Measurements from ENCODE around the gene RNF141. TPM values are rescaled to one million over a fixed set of nuclear protein-coding genes. Genes with fewer than 3 reads are reported as not detected.

RNF141 gene
- total RNA-seq, 1 donor from 2014 or later = 50.0 TPM

GRCh38 chr11:10478574-10479550 lies 62.1 kb downstream of the RNF141 start:
- Histone ChIP-seq H3K27me3 (no peaks in the 10 kb centered on the region), H3K9me3 (no peaks in the 10 kb centered on the region), H3K4me1 (no peaks in the 10 kb centered on the region), H3K36me3 (no peaks in the 10 kb centered on the region), H3K27ac (no peak overlapping the region), H3K4me3 (no peak overlapping the region)
- TF ChIP-seq, protein P1, sequence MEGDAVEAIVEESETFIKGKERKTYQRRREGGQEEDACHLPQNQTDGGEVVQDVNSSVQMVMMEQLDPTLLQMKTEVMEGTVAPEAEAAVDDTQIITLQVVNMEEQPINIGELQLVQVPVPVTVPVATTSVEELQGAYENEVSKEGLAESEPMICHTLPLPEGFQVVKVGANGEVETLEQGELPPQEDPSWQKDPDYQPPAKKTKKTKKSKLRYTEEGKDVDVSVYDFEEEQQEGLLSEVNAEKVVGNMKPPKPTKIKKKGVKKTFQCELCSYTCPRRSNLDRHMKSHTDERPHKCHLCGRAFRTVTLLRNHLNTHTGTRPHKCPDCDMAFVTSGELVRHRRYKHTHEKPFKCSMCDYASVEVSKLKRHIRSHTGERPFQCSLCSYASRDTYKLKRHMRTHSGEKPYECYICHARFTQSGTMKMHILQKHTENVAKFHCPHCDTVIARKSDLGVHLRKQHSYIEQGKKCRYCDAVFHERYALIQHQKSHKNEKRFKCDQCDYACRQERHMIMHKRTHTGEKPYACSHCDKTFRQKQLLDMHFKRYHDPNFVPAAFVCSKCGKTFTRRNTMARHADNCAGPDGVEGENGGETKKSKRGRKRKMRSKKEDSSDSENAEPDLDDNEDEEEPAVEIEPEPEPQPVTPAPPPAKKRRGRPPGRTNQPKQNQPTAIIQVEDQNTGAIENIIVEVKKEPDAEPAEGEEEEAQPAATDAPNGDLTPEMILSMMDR (IDR thresholded peaks at IDR 0.05) = no peak
- intact Hi-C loops (cut with DNase I) = no loop called here
- DNase-seq = no peak
- no peak for ATAC-seq

DNA sequence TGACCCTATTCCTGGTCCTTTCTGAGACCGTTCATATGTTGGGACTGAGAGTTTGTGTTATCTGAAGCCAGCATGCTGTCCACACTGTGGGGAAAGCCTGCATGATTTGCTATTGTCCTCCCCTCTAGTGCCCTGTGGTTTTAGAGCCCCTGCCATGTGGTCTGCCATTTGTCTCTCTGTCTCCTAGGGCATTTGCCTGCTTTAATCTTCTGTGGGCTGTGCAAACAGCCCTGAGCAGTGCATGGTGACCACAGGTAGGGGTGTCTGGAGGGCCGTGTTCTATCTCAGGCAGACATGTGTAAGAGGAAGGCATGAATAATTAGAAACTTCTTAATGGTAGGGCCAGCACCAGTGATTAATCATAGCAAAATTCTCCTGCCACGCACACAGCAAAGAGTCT lies 62.9 kb downstream of the RNF141 start:
- Histone ChIP-seq H3K36me3 (no peaks in the 10 kb centered on the region), H3K4me3 (no peak overlapping the region), H3K27ac (no peak overlapping the region), H3K27me3 (no peaks in the 10 kb centered on the region), H3K9me3 (no peaks in the 10 kb centered on the region), H3K4me1 (no peaks in the 10 kb centered on the region)
- intact Hi-C loops (cut with DNase I) = no loop called here
- TF ChIP-seq, protein P1 (IDR thresholded peaks at IDR 0.05) = no peak
- DNase-seq (no peak), ATAC-seq (no peak)

DNA sequence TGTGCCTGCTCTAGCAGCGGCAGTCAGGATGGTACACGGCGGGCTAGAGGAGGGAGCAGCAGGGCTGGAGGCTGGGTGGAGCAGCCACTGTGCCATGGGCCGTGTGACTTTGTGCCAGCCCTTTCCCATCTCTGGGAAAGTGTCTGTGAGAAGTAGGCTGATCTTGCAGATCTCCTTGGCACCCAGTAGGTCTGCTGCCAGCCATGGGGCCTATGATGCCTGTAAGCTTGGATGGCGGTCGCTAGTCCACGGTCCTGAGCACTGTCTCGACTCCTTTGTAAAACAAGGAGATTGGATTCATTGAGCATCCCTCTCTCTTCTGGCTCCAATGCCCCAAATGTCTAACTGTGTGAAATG lies 63.3 kb downstream of the RNF141 start:
- DNase-seq (no peak), ATAC-seq (no peak)
- Histone ChIP-seq H3K27ac (no peak overlapping the region), H3K4me1 (no peaks in the 10 kb centered on the region), H3K36me3 (no peaks in the 10 kb centered on the region), H3K27me3 (no peaks in the 10 kb centered on the region), H3K4me3 (no peak overlapping the region), H3K9me3 (no peaks in the 10 kb centered on the region)
- TF ChIP-seq, protein P1 (IDR thresholded peaks at IDR 0.05) = no peak
- intact Hi-C loops (cut with DNase I) = no loop called here

DNA sequence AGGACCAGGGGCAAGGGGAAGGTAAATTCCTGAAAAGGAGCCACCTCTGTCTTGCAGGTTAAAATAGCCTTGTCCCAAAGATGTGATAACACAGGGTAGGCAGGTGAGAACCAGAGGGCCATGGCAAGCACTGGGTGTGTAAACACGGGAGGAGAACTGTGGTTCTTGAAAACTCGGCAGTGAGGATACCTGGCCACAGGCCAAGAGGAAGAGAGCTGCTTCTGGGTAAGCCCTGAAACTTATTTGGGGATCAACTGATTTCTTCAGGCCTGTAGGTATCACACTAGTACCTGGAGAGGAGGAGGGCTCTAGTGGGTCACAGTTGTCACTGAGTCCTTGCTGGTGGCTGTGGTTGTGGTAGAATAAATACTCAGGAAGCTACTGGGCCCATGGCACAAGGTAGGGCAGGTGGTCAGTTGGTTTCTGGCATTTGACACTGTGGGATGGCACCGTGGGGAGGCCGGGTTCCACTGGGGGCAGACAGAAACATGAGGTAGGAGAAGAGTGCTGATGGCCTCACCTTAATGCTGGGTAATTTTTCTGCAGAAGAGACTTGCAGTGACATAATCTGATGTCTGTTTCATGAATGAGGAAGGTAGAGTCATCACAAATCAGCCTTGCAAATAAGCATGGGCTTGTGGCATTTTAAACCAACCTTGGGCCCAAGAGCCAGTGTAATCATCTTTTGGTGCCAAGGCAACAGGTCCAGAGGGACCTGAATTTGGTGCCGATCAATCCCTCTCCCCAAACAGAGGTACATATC lies 63.9 kb downstream of the RNF141 start:
- no peak for ATAC-seq

DNA sequence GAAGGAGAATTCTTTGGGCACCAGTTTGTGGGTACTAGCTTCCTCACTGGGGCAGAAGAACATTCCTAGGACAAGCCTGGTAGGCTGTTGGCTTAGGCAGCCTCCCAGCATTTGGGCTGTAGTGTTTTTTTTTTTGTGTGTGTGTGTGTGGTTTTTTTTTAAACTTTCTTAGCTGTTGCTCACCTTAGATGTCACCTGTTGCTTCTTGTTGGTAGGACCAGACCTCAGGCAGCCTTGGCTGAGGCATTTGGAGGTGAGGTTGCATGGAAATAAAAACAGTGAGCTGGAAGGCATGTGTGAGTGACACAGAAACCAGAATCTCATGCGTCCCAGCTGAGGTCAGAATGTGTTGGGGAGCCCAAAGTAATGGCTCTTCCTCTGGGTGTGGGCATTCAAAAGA lies 64.6 kb downstream of the RNF141 start:
- no peak for DNase-seq
- no peaks in the 10 kb centered on the region for H3K27me3 ChIP-seq
- H3K4me1 ChIP-seq = no peaks in the 10 kb centered on the region
- intact Hi-C loops (cut with DNase I) = no loop called here
- TF ChIP-seq, protein P1 (IDR thresholded peaks at IDR 0.05) = no peak
- H3K27ac ChIP-seq = no peak overlapping the region
- H3K9me3 ChIP-seq = no peaks in the 10 kb centered on the region
- H3K36me3 ChIP-seq = no peaks in the 10 kb centered on the region
- no peak overlapping the region for H3K4me3 ChIP-seq
- ATAC-seq = no peak

More for the DNA sequence above, 63.9 kb downstream of the RNF141 start:
- H3K36me3 ChIP-seq = no peaks in the 10 kb centered on the region
- H3K4me1 ChIP-seq = no peaks in the 10 kb centered on the region
- intact Hi-C loops (cut with DNase I) = no loop called here
- H3K4me3 ChIP-seq = no peak overlapping the region
- H3K9me3 ChIP-seq = no peaks in the 10 kb centered on the region
- TF ChIP-seq, protein P1 (IDR thresholded peaks at IDR 0.05) = no peak
- no peaks in the 10 kb centered on the region for H3K27me3 ChIP-seq
- no peak overlapping the region for H3K27ac ChIP-seq
- no peak for DNase-seq

All from upper lobe of right lung (tissue), 1 donor.